ENCODE data around the gene KDF1. TPM values are rescaled to one million over a fixed set of nuclear protein-coding genes. Genes with fewer than 3 reads are reported as not detected.

Gene KDF1
- total and polyA plus RNA-seq, 2 donors (not counting 3 experiments of a cell fraction or from before 2014, with no cell fraction given) = not detected

GRCh38 chr1:26960625-26960966 is 328 bp upstream of the KDF1 start:
- ChIA-PET CTCF (interaction anchor here (1.5 to 1.6 kb wide), 2 partner anchors 22 to 36 kb away, joined by 3 to 6 read pairs; no protein-coding TSS in a partner anchor), POLR2A (no interaction called here)
- Histone ChIP-seq H3K4me1 (ENCODE audit: control insufficient read depth, extremely low read depth, insufficient read depth, low read length) (peaks cover 16% of the 10 kb centered on the region), H3K9me3 (replicated peaks; ENCODE audit: control insufficient read depth, insufficient read depth, low read length) (no peaks in the 10 kb centered on the region), H3K79me2 (ENCODE audit: control insufficient read depth, insufficient read depth, low read length) (no peaks in the 10 kb centered on the region), H2AFZ (ENCODE audit: low read depth, low read length) (no peak overlapping the region), H3K27me3 (ENCODE audit: control insufficient read depth in 2 of 2, insufficient read depth in 2 of 2, low read length in 2 of 2) (peaks cover 22 to 24% of the 10 kb centered on the region in 2 experiments), H3K4me3 (replicated peaks in 1 of 3; ENCODE audit: insufficient read depth in 1 of 3, low read depth in 1 of 3, low read length in 3 of 3) (no peak overlapping the region), H3K27ac (ENCODE audit: insufficient read depth, low read depth, low read length) (no peak overlapping the region), H3K9ac (replicated peaks; ENCODE audit: extremely low read depth, insufficient read depth, low read length) (no peak overlapping the region), H3K9me1 (replicated peaks; ENCODE audit: control insufficient read depth, extremely low read depth, insufficient read depth, low read length) (no peaks in the 10 kb centered on the region), H3K4me2 (ENCODE audit: insufficient read depth, low read length) (no peak overlapping the region), H4K20me1 (replicated peaks; ENCODE audit: control insufficient read depth, extremely low read depth, insufficient read depth, low read length) (no peaks in the 10 kb centered on the region), H3K36me3 (ENCODE audit: control insufficient read depth in 2 of 2, extremely low read depth in 1 of 2, insufficient read depth in 2 of 2, low read length in 2 of 2) (no peaks in the 10 kb centered on the region)
- intact Hi-C loops (cut with micrococcal nuclease) = no loop called here
- BruUV-seq (replicated peaks) = no TSS peak
- dilution Hi-C loops (cut with MboI; ENCODE audit: extremely low pct_ligation_motif_present, low sequenced_read_pairs) = no loop called here
- no peak for TF ChIP-seq GATA2 (IDR thresholded peaks at IDR 0.05; ENCODE audit: insufficient read depth, insufficient read length, low read depth, low read length)
- no peak for TF ChIP-seq MAX (IDR thresholded peaks at IDR 0.05; ENCODE audit: insufficient read depth, insufficient read length)
- TF ChIP-seq EZH2 (IDR thresholded peaks at IDR 0.05; ENCODE audit: borderline replicate concordance, low read depth, low read length, severe bottlenecking) = no peak
- DNase-seq (ENCODE audit: low read depth, low spot score) (no peak), FAIRE-seq (no peak)

GRCh38 chr1:26959270-26959669 is 998 bp downstream of the KDF1 start:
- DNase-seq (ENCODE audit: low read depth, low spot score) (no peak), FAIRE-seq (no peak)
- TF ChIP-seq MYC (IDR thresholded peaks at IDR 0.05; ENCODE audit: low read depth, low read length) (no peak), GATA2 (IDR thresholded peaks at IDR 0.05; ENCODE audit: insufficient read depth, insufficient read length, low read depth, low read length) (no peak), FOS (IDR thresholded peaks at IDR 0.05; ENCODE audit: borderline replicate concordance, insufficient read depth, low read length) (no peak), EZH2 (IDR thresholded peaks at IDR 0.05; ENCODE audit: borderline replicate concordance, low read depth, low read length, severe bottlenecking) (no peak), MAX (IDR thresholded peaks at IDR 0.05; ENCODE audit: insufficient read depth, insufficient read length) (no peak), POLR2AphosphoS5 (IDR thresholded peaks at IDR 0.05; ENCODE audit: insufficient read depth, low read depth, low read length) (no peak), POLR2A (IDR thresholded peaks at IDR 0.05; ENCODE audit: low read depth, low read length) (no peak), CTCF (IDR thresholded peaks at IDR 0.05; ENCODE audit: extremely low read depth in 1 of 2, insufficient read depth in 1 of 2, low read depth in 1 of 2, low read length in 2 of 2) (no peak), JUN (IDR thresholded peaks at IDR 0.05; ENCODE audit: borderline replicate concordance, insufficient read depth, insufficient read length, low read depth) (no peak)
- H2AFZ ChIP-seq (ENCODE audit: low read depth, low read length) = no peak overlapping the region
- dilution Hi-C loops (cut with MboI; ENCODE audit: extremely low pct_ligation_motif_present, low sequenced_read_pairs) (no loop called here), intact Hi-C loops (cut with micrococcal nuclease) (no loop called here)
- ChIA-PET POLR2A (no interaction called here), CTCF (no interaction called here)
- H3K4me2 ChIP-seq (ENCODE audit: insufficient read depth, low read length) = no peak overlapping the region
- peaks cover 22 to 24% of the 10 kb centered on the region in 2 experiments for H3K27me3 ChIP-seq (ENCODE audit: control insufficient read depth in 2 of 2, insufficient read depth in 2 of 2, low read length in 2 of 2)
- peaks cover 16% of the 10 kb centered on the region for H3K4me1 ChIP-seq (ENCODE audit: control insufficient read depth, extremely low read depth, insufficient read depth, low read length)
- BruUV-seq (replicated peaks) = no TSS peak
- H3K9me3 ChIP-seq (replicated peaks; ENCODE audit: control insufficient read depth, insufficient read depth, low read length) = no peaks in the 10 kb centered on the region
- no peaks in the 10 kb centered on the region for H3K9me1 ChIP-seq (replicated peaks; ENCODE audit: control insufficient read depth, extremely low read depth, insufficient read depth, low read length)
- no peak overlapping the region for H3K27ac ChIP-seq (ENCODE audit: insufficient read depth, low read depth, low read length)
- no peak overlapping the region for H3K4me3 ChIP-seq (replicated peaks in 1 of 3; ENCODE audit: insufficient read depth in 1 of 3, low read depth in 1 of 3, low read length in 3 of 3)
- H4K20me1 ChIP-seq (replicated peaks; ENCODE audit: control insufficient read depth, extremely low read depth, insufficient read depth, low read length) = no peaks in the 10 kb centered on the region
- no peak overlapping the region for H3K9ac ChIP-seq (replicated peaks; ENCODE audit: extremely low read depth, insufficient read depth, low read length)
- H3K79me2 ChIP-seq (ENCODE audit: control insufficient read depth, insufficient read depth, low read length) = no peaks in the 10 kb centered on the region
- no peaks in the 10 kb centered on the region for H3K36me3 ChIP-seq (ENCODE audit: control insufficient read depth in 2 of 2, extremely low read depth in 1 of 2, insufficient read depth in 2 of 2, low read length in 2 of 2)

All from endothelial cell of umbilical vein (primary cell).